ENCODE measurements around the gene HDAC4.

DNA sequence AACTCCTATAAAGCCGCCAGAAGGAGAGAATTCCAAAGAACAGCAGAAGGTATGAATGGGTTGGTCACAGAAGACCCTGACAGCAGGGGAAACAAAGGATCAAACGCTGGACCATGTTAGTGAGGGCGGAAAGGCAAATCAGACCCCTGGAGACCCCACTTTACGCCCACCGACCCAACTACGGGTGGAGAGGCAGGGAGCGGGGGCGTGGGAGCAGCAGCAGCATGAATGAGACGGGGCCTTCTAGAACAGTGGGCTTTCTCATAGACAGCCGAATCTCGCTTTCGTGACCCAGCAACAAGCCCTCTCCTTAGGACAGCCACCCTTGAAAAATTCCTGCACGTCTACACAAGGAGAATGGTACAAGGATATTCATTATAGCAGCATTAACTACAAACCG is 191.0 kb downstream of the HDAC4 start:
- TF ChIP-seq, protein P1, sequence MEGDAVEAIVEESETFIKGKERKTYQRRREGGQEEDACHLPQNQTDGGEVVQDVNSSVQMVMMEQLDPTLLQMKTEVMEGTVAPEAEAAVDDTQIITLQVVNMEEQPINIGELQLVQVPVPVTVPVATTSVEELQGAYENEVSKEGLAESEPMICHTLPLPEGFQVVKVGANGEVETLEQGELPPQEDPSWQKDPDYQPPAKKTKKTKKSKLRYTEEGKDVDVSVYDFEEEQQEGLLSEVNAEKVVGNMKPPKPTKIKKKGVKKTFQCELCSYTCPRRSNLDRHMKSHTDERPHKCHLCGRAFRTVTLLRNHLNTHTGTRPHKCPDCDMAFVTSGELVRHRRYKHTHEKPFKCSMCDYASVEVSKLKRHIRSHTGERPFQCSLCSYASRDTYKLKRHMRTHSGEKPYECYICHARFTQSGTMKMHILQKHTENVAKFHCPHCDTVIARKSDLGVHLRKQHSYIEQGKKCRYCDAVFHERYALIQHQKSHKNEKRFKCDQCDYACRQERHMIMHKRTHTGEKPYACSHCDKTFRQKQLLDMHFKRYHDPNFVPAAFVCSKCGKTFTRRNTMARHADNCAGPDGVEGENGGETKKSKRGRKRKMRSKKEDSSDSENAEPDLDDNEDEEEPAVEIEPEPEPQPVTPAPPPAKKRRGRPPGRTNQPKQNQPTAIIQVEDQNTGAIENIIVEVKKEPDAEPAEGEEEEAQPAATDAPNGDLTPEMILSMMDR (IDR thresholded peaks at IDR 0.05): no peak
- no peak for TF ChIP-seq ZFX (IDR thresholded peaks at IDR 0.05; ENCODE audit: borderline replicate concordance)

Measured in 22Rv1 (cell line).